OCI-LY1 (cell line): ENCODE measurements around the gene LMTK3.

Experiments
- EZH2 ChIP-seq: fragments of 200-600 bp; sonication (generic), shearing (Covaris generic); IDR thresholded peaks from 2 replicates; pipeline ENCODE4 v1.8.0; 2017; ENCODE audit warnings: borderline replicate concordance, mixed run types, mild to moderate bottlenecking, antibody characterized with exemption, low read length, moderate library complexity, mixed read lengths
- TF ChIP-seq, protein P1 (sequence below): fragments of 200-600 bp; sonication (generic), shearing (Covaris generic); IDR thresholded peaks from 2 replicates; pipeline ENCODE4 v1.5.1; 2017; ENCODE audit warnings: mild to moderate bottlenecking, antibody characterized with exemption, low read length, moderate library complexity, mixed read lengths

DNA sequence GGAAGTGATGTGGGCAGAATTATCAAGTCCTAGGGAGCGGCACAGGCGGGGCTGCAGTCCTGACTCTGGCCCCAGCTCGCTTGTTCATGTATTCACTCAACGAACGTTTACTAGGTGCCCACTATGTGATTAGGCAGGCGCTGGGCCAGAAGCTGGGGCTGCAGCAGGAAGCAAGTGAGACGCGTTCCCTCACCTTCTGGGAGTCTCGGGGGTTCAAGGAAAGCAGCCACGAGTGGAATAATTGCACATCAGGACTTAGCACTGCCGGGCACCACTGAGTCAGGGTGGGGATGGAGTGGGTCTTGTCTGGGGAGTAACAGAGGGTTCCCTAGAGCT is 2.5 kb upstream of the LMTK3 start:
- TF ChIP-seq, protein P1, sequence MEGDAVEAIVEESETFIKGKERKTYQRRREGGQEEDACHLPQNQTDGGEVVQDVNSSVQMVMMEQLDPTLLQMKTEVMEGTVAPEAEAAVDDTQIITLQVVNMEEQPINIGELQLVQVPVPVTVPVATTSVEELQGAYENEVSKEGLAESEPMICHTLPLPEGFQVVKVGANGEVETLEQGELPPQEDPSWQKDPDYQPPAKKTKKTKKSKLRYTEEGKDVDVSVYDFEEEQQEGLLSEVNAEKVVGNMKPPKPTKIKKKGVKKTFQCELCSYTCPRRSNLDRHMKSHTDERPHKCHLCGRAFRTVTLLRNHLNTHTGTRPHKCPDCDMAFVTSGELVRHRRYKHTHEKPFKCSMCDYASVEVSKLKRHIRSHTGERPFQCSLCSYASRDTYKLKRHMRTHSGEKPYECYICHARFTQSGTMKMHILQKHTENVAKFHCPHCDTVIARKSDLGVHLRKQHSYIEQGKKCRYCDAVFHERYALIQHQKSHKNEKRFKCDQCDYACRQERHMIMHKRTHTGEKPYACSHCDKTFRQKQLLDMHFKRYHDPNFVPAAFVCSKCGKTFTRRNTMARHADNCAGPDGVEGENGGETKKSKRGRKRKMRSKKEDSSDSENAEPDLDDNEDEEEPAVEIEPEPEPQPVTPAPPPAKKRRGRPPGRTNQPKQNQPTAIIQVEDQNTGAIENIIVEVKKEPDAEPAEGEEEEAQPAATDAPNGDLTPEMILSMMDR, result no peak
- TF ChIP-seq EZH2, result no peak
